Right cardiac atrium (tissue), 5 donors: Measurements from ENCODE around the gene HSD17B8. TPM values are rescaled to one million over a fixed set of nuclear protein-coding genes. Genes with fewer than 3 reads are reported as not detected.
A peak's percentile ranks its signal among the peaks of the same experiment; 100 is the strongest.

ENCODE experiments used
- ATAC-seq, 2 donors: fragments of 200-7000 bp; cut with Tn5 transposase; one replicate each; pipeline versions ENCODE4 v1.8.0 to v1.9.1; 2020; ENCODE audit warnings: moderate library complexity in 2 of 2, mild to moderate bottlenecking in 1 of 2
- DNase-seq, 3 donors: peaks; one replicate each; pipeline ENCODE4 v3.0.0-alpha.2; 2020
- H3K27ac ChIP-seq: one replicate; pipeline ENCODE4 v1.5.1; 2013; ENCODE audit warnings: mild to moderate bottlenecking, low read length, control low read depth, moderate library complexity
- H3K27me3 ChIP-seq: one replicate; pipeline ENCODE4 v1.6.1; 2013; ENCODE audit not compliant: control insufficient read depth, insufficient read depth
- H3K4me1 ChIP-seq: one replicate; pipeline ENCODE4 v1.6.1; 2013; ENCODE audit warnings: low read length; ENCODE audit not compliant: control insufficient read depth, insufficient read depth
- H3K4me3 ChIP-seq: one replicate; pipeline ENCODE4 v1.5.1; 2013; ENCODE audit warnings: low read length, control low read depth
- H3K9me3 ChIP-seq: one replicate; pipeline ENCODE4 v1.6.1; 2013; ENCODE audit warnings: low read length; ENCODE audit not compliant: control insufficient read depth
- WGBS: extraction: QIAGEN DNeasy Blood & Tissue Kit; methylation state at CpG from one replicate; pipeline ENCODE4 v1.1.7; 2013; 5-methylcytosine and 5-hydroxymethylcytosine counted together
- intact Hi-C, 4 donors: fragments of 100-400 bp; cut with DNase I; formaldehyde crosslinking; loops; one replicate each; pipeline versions ENCODE4 v1.11.0 to v1.14.0; 2022 to 2023
- polyA plus RNA-seq: library from polyadenylated mRNA; stranded (reverse); fragments of 200-250 nt; gene quantifications from one replicate; pipeline ENCODE4 v1.2.3, GENCODE V29; 2013
- total RNA-seq, 4 donors: library from RNA; stranded (reverse); fragmentation: NEBNext Ultra II Directional; extraction: Animal tissue kit (Norgen Biotek cat#: 25700); gene quantifications; one replicate each; pipeline ENCODE4 v1.2.1, GENCODE V29; 2021
- donor health status: healthy with polysubstance abuse.
- donor health status: DM: no; HTN: yes; CAD: no.
- donor health status: DM: no; HTN: no; CAD: no.
- donor health status: DM: no; HTN: yes; CAD: no; lungs with severe emphysema.
- donor health status: DM: yes; HTN: yes; CAD: no.

Gene HSD17B8
- total and polyA plus RNA-seq, 5 donors = 16.9 to 20.2 (median 18.4) TPM

DNA sequence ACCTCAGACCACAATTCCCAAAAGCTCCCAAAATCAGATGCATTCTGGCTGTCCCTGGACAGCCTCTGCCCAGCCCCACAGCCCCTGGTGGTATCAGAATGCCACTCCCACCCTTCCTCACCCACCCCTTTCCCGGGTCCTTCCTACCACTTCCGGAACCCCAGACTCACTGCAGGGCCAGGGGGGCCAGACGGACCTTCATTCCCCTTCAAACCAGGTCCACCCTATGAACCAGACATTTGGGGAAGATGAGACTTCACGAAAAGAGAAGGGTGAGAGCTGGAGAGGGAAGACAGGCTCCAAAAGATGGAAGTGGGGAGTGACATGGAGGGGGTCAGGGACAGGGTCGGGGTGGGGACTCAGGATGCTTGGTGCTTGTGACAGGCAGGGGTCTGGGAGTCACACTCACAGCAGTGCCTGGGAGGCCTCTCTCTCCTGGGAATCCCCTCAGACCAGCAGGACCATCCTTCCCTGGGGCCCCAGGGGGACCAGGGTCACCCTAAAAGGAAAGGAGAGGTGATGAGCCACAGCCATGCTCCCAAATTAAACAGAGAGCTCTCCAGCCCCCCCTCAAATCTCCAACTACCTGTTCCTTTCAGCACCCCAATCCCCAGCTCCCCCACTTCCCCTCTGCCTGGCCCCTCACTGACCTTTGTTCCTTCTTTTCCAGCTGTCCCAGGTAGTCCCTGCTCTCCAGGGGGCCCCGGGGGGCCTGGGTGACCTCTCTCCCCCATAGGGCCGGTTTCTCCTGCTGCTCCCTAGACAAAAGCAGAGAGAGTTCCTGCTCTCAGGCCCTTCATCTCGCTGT, 32.4 kb upstream of the HSD17B8 start:
- ATAC-seq (no peak), DNase-seq (peak in 2 of 3 donors; percentile 10 to 11)

DNA sequence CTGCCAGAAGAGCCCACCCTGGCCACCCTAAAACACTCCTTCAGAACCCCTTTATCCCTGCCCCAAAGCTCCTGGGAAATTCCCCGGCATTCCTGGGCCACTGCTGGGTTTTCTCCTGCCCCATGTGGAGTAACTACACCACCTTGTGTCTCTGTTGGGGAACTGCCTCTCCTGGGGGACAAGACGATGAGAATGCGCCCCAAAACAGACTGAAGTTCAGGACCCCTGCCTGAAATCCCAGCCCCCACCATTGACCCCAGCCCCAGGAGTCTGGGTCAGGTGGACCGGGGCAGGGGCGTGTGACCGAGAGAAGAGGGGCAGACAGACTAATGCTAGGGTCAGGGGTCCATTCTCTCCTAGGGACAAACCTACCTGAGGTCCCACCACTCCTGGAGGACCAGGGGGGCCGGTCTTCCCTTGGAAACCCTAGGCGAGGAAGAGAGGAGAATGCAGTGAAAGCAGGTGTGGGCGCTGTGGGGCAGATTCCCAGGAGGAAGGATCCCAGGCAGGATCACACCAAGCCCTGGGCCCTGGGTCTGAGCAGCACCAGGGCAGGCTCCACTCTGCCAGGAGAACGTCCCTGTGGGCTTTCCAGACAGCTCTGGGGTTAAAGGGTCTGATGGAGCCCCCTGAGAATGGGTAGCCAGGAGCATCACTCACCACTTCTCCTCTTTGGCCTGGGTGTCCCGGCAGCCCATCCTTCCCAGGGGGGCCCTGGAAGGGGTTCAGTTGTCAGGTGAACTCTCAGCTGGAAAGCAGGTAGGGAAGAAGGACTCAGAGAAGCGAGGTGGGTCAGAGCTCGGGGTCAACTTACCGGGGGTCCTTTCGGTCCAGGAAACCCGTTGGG, 31.5 kb upstream of the HSD17B8 start:
- Histone ChIP-seq H3K4me3 (no peak overlapping the region), H3K27ac (no peak overlapping the region), H3K27me3 (no peaks in the 10 kb centered on the region), H3K9me3 (no peaks in the 10 kb centered on the region), H3K4me1 (no peaks in the 10 kb centered on the region)
- 73% methylated on average over 16 of the region's 16 CpGs for WGBS
- intact Hi-C loops = loop anchor here in 2 of 4 donors (5.0 to 10.0 kb wide), 2 partner anchors 69 to 72 kb away; no protein-coding TSS in a partner anchor
- ATAC-seq = no peak
- DNase-seq = peak; percentile 8 to 30 (median 14)

More for the DNA sequence above, 32.4 kb upstream of the HSD17B8 start:
- intact Hi-C loops = loop anchor here in 2 of 4 donors (5.0 to 10.0 kb wide), 2 partner anchors 70 to 73 kb away; no protein-coding TSS in a partner anchor
- no peak overlapping the region for H3K27ac ChIP-seq
- H3K27me3 ChIP-seq = no peaks in the 10 kb centered on the region
- no peaks in the 10 kb centered on the region for H3K9me3 ChIP-seq
- 73% methylated on average over 8 of the region's 8 CpGs for WGBS
- H3K4me3 ChIP-seq = no peak overlapping the region
- no peaks in the 10 kb centered on the region for H3K4me1 ChIP-seq

DNA sequence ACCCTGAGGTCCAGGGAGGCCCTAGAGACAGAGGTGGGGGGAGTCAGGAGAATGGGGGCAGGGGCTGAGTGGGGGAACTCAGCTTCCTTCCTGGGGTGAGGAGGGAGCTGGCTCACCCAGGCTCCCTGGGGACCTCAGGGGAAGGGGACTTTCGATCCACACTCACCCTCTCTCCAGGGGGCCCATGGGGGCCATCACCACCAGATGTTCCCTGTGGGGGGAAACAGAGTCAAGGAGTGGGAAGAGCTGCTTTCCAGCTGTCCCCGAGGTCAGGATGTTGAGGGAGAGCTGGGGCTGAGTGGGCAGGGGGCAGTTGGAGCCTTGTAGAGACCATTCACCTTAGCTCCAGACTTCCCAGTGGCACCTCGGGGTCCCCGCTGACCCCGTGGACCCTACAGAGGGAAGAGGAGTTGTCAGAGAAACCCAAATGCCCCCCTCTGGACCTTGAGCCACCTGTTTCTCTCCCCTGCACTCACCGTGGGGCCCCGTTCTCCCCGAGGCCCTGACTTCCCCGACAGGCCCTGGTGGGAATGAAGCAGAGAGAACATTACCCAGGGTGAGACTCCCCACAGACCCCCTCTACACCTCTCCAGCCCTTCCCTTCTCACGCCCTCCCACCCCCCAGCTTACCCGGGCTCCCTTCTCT, 30.8 kb upstream of the HSD17B8 start:
- intact Hi-C loops = loop anchor here in 2 of 4 donors (5.0 to 10.0 kb wide), 2 partner anchors 69 to 71 kb away; no protein-coding TSS in a partner anchor
- no peak for ATAC-seq
- H3K27ac ChIP-seq = no peak overlapping the region
- H3K4me1 ChIP-seq = no peaks in the 10 kb centered on the region
- no peaks in the 10 kb centered on the region for H3K27me3 ChIP-seq
- H3K9me3 ChIP-seq = no peaks in the 10 kb centered on the region
- H3K4me3 ChIP-seq = no peak overlapping the region
- WGBS = 75% methylated on average over 11 of the region's 11 CpGs
- DNase-seq = peak; percentile 2 to 25 (median 11)

DNA sequence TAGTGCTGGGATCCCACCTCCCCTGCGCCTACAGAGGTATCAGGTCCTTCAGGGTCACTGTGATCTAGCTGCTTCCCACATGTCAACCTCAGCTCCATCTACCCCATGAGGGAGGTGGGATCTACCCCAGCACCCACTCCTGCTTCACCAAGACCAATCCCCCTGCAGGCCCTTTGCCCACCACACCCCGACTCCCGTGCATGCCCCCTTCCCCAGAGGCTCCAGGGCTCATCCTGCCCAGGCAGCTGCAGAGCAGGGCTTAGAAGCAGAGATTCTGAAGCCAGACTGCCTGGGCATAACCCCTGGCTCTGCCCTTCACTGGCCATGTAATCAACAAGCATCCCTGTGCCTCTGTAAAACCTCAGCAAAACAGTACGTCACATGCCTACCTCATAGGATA, 29.7 kb upstream of the HSD17B8 start:
- H3K9me3 ChIP-seq = no peaks in the 10 kb centered on the region
- intact Hi-C loops = loop anchor here in 2 of 4 donors (5.0 to 10.0 kb wide), 2 partner anchors 68 to 70 kb away; no protein-coding TSS in a partner anchor
- H3K4me1 ChIP-seq = no peaks in the 10 kb centered on the region
- WGBS = 89% methylated on average over 4 of the region's 4 CpGs
- H3K4me3 ChIP-seq = no peak overlapping the region
- H3K27me3 ChIP-seq = no peaks in the 10 kb centered on the region
- DNase-seq (peak in 1 of 3 donors; percentile 17), ATAC-seq (no peak)
- no peak overlapping the region for H3K27ac ChIP-seq

DNA sequence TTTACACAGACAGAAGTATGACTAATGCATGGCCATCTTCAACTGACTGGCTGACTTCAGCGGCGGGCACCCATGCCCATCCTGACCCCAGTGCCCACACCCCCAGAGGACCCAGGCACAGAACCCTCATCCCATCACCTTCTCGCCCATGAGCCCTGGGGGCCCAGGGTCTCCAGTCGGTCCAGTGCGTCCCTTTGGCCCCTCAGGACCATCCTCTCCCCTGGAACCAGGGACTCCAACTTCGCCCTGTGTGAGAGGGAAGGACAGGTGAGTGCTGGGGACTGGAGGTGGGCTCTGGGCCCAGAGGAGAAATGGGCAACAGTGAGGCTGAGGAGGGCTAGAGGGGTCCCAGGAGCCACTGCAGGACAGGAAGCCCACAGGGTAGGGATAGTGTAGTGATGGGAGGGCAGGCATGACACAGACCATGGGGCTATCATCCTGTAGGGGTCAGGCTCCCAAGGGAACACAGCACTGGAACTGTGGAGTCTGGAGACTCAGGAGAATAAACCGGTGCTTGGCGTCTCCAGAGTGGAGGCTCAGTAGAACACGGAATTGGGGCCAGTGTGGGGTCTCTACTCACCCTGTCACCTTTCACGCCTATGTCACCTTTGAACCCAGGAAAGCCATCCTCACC, 28.9 kb upstream of the HSD17B8 start:
- Histone ChIP-seq H3K4me1 (no peaks in the 10 kb centered on the region), H3K9me3 (no peaks in the 10 kb centered on the region), H3K27me3 (no peaks in the 10 kb centered on the region), H3K27ac (no peak overlapping the region), H3K4me3 (no peak overlapping the region)
- DNase-seq (peak in 2 of 3 donors; percentile 4 to 15), ATAC-seq (no peak)
- WGBS = 82% methylated on average over 10 of the region's 10 CpGs
- intact Hi-C loops = loop anchor here in 1 of 4 donors (10.0 kb wide), 1 partner anchor 69 kb away; no protein-coding TSS in a partner anchor

DNA sequence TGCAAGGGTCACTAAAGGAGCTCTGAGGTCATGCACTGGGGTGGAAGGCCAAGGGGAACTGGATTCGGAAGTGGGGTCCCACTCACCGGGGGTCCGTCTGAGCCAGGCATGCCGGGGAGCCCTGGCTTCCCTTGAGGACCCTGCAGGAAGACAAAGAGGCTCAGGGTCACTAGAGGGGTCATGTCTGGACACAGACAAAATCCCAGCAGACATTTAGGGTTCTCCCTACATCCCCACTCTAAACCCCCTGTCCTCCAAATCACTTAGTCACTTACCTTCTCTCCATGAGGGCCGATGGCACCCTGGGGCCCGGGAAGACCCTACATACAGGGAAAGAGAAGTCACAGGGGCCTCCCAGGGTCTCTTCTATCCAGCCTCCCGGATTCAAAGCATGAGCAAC, 27.5 kb upstream of the HSD17B8 start:
- no peak for ATAC-seq
- peak in 1 of 3 donors; percentile 30 for DNase-seq
- Histone ChIP-seq H3K9me3 (no peaks in the 10 kb centered on the region), H3K4me1 (no peaks in the 10 kb centered on the region), H3K27me3 (no peaks in the 10 kb centered on the region), H3K27ac (no peak overlapping the region), H3K4me3 (no peak overlapping the region)
- intact Hi-C loops = loop anchor here in 1 of 4 donors (10.0 kb wide), 1 partner anchor 68 kb away; no protein-coding TSS in a partner anchor
- 92% methylated on average over 7 of the region's 7 CpGs for WGBS

DNA sequence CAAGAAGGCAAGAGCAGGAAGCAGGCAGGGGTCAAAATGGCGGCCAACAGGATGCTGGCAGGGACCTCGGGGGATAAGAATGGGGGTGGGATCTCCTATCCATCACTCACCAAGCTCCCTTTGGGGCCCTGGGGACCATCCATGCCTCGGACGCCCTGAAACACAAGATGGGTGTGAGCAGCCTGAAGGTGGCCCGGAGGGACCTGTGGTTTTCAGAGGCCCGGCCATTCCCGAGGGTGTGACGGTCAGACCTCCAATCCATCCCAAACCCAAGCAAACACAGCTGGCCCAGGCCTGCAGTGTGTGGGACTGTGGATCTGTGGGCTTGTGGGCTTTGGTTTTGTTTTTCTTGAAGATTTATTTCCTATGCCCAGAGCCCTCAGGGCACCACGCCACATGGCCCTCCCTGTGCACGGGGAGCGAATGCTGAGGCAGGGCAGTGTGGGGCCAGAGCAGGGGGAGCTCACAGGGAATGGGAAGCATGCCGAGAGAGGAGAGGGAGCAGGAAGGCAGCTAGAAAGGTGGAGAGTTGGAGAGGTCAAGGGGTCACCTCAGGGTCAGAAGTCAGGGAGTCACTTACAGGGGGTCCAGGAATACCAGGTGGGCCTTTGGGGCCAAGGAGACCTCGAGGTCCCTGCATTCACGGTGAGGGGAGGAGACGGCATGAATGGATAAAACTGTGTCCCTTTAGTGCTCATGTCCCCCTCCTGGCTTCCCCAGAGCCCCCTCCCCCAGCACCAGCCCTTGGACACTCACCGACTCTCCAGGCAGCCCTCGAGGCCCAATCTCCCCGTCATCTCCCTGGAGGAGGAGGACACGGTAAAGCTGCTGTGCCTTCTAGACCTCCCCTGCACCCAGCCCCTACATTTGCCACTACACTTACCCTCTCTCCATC, 26.7 kb upstream of the HSD17B8 start:
- 87% methylated on average over 19 of the region's 19 CpGs for WGBS
- DNase-seq (peak; percentile 2 to 36 (median 14)), ATAC-seq (no peak)
- Histone ChIP-seq H3K4me1 (no peaks in the 10 kb centered on the region), H3K27ac (no peak overlapping the region), H3K9me3 (no peaks in the 10 kb centered on the region), H3K27me3 (no peaks in the 10 kb centered on the region), H3K4me3 (no peak overlapping the region)
- intact Hi-C loops = loop anchor here in 1 of 4 donors (10.0 kb wide), 1 partner anchor 67 kb away; no protein-coding TSS in a partner anchor

DNA sequence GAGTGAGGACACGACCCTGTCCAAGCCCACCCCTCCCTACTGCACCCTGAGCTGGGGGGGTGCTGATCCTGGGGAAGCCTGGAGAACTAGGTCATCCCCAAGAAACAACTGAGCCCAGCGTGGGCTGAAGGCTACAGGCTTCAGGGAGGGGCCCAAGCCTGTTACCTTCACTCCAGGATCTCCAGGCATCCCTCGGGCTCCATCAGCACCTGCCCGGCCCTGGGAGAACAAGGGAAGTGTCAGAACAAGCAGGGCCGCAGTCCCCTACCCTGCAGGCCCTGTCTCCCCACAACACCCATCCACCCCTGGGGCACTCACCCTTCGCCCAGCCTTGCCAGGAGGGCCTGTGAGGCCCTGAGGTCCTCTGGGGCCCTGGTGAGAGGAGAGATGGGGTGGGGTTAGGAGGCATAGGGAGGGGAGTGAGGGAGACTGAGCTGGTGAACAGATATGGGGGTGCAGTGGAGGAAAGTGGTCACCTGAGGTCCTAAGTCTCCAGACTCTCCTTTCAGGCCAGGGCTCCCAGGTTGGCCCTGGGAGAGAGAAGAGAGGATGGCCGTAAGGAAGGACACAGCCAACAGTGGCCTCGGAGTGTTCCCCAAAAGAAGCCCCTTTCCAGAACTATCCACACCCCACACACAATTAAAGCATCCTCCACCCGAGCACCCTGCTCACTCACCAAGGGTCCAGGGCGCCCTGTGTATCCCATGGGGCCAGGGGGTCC, 25.5 kb upstream of the HSD17B8 start:
- WGBS = 88% methylated on average over 10 of the region's 10 CpGs
- intact Hi-C loops = loop anchor here in 1 of 4 donors (10.0 kb wide), 1 partner anchor 66 kb away; no protein-coding TSS in a partner anchor
- Histone ChIP-seq H3K4me1 (no peaks in the 10 kb centered on the region), H3K27me3 (no peaks in the 10 kb centered on the region), H3K4me3 (no peak overlapping the region), H3K9me3 (no peaks in the 10 kb centered on the region), H3K27ac (no peak overlapping the region)
- DNase-seq (peak; percentile 2 to 42 (median 33)), ATAC-seq (no peak)

DNA sequence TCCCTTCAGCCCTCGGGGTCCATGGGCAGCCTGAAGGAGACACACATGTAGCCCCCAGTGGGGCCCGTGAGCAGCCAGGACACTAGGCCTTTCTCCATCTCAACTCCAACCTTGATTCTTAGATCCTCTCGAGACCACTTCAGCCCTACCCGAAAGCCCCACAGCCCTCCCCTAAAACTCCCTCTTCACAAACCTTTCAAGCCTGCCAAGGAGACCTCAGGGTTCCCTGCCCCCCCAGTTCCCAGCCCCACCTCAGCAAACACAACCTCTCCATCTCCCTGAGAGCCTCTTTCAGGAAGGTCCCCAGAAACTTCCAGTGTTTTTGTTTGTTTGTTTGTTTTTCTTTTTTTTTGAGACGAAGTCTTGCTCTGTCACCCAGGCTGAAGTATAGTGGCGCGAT, 23.3 kb upstream of the HSD17B8 start:
- intact Hi-C loops = no loop called here
- Histone ChIP-seq H3K27ac (no peak overlapping the region), H3K27me3 (no peaks in the 10 kb centered on the region), H3K4me1 (no peaks in the 10 kb centered on the region), H3K4me3 (no peak overlapping the region), H3K9me3 (no peaks in the 10 kb centered on the region)
- no peak for ATAC-seq
- WGBS = 94% methylated on average over 7 of the region's 7 CpGs
- peak in 2 of 3 donors; percentile 2 to 12 for DNase-seq
